VCaP (cell line): ENCODE results near the gene UST.

Source experiments
- H3K27ac ChIP-seq: fragments of 450-650 bp; 2 replicates; pipeline ENCODE4 v1.5.1; 2017
- CTCF ChIP-seq: fragments of 450-650 bp; conservative IDR thresholded peaks from 2 replicates; pipeline ENCODE4 v1.5.1; 2017; ENCODE audit warnings: mild to moderate bottlenecking, moderate library complexity

The UST gene

DNA sequence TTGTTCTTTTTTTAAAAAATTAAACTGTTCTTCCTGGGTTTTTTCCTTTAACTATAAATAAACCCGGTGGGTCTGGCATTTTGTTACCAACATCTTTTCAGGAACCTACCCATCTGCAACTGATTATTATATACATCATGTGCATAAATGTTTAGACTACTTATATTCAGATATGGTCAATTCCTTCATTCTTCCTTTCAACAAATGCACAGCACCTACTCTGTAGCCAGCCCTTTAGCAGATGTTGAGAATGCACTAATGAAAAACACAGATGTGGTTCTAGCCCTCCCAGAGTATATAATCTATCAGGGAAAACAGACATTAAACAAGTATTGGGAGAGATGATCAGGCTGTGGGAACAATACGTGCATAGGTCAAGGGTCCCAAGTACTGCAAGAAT lies 237.1 kb downstream of the UST start:
- no peak overlapping the region for H3K27ac ChIP-seq
- no peak for TF ChIP-seq CTCF

DNA sequence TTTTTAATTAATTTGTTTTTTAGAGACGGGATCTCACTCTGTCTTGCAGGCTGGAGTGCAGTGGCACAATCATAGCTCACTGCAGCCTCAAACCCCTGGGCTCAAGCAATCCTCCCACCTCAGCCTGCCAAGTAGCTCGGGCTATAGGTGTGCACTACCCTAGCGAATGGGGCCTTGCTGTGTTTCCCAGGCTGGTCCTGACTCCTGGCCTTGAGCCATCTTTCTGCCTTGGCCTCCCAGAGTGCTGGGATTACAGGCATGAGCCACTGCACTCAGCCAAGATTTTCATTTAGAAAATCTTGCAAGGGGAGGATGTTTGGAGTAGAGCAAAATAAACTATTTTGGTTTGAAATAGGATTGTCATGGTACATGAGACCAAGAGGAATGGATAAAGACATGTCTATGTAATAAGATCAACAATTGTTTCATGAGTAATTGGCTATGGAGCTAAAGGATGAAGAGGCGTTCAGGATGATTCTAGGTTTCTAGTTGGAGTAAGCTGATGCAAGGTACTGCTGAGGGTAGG lies 237.8 kb downstream of the UST start:
- no peak for TF ChIP-seq CTCF
- H3K27ac ChIP-seq: no peak overlapping the region

- H3K27ac ChIP-seq: no peak overlapping the region
- TF ChIP-seq CTCF: no peak
Measured at GRCh38 chr6:148985499-148985898, 238.7 kb downstream of the UST start.

DNA sequence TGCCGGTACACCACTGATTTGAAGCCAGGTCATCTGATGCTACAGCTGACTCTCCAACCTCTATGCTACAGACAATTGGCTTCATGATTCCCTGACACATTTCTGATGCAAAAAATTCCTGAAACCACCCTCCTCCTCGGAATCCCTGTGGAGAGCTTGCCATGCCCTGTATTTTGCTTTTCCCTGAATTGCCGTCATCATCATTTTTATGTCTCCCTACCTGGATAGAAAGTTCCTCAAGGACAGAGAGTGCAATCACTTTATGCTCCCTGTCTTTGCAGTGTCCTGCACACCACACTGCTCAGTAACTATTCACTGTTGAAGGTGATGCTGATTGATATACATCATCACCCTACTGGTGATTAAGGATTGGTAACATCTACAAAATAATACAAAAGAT lies 239.8 kb downstream of the UST start:
- no peak for TF ChIP-seq CTCF
- no peak overlapping the region for H3K27ac ChIP-seq

DNA sequence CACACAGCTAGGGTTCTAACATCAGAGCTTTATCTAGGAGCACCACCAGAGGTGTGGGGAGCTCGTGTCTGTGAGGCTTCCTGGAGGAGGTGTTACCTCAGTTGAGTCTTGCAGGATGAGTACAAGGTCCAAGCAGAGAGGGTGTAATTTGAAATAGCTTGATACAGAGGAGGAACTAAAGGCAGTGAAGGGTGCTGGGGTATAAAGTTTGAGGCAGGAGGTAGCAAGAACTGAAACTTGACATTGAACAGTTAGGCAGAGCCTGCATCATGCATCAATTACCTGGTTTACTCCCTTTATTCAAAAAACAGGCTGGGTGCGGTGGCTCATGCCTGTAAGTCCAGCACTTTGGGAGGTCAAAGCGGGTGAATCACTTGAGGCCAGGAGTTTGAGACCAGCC lies 241.2 kb downstream of the UST start:
- no peak for TF ChIP-seq CTCF
- H3K27ac ChIP-seq: no peak overlapping the region

DNA sequence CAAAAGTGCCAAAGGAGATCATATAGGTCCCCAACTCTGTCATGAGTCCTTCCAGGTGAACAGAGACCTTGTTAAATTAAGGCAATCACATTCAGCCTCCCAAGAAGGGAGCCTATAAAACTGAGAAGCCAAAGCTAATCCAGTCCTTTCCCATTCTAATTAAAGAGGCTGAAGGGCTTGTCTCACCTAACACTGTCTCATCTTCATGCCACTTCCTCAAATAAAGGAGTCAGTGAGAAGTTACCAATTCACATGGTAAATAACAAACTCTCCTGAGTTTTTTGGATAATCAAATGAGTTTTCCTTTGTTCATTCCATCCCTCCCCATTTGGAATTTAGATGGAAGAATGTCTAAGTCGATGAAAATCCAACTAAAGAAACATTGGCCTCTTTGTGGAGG lies 242.8 kb downstream of the UST start:
- TF ChIP-seq CTCF: no peak
- H3K27ac ChIP-seq: no peak overlapping the region

GRCh38 chr6:148990403-148990802 lies 243.6 kb downstream of the UST start:
- H3K27ac ChIP-seq: no peak overlapping the region
- no peak for TF ChIP-seq CTCF

- no peak overlapping the region for H3K27ac ChIP-seq
- no peak for TF ChIP-seq CTCF
Measured at GRCh38 chr6:148996815-148997214, 250.0 kb downstream of the UST start.
